NCI-H1930 (cell line): ENCODE results near the gene PAXX.
"Not testable (repeated sequence)": the region's sequence is repeated elsewhere in the genome, so short reads cannot be mapped to it uniquely, and the experiment has no call there.

Experiments used
- DNase-seq, 2 experiments: peaks; one replicate each; lab custom pipeline; 2025; lab: John Stamatoyannopoulos, UW

Gene PAXX

DNA sequence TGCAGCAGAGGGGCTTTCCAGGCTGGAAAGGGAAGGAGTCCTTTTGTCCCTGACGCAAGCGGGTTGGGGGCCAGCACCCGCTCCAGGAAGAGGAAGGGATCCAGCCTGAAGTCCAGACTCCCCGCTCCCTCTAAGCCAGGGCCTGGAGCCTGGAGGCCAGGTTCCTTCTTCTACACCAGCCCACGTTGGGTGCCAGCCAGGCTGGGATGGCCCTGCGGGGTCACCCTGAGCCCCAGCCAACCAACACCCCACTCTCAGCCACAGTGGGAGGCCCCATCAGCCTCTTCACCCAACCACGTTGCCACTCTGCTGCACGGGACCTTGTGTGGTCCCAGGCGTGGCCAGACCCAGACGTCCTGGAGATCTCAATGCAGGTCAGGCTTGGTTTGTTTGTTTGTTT lies 40.6 kb downstream of the PAXX start:
- DNase-seq = no peak

DNA sequence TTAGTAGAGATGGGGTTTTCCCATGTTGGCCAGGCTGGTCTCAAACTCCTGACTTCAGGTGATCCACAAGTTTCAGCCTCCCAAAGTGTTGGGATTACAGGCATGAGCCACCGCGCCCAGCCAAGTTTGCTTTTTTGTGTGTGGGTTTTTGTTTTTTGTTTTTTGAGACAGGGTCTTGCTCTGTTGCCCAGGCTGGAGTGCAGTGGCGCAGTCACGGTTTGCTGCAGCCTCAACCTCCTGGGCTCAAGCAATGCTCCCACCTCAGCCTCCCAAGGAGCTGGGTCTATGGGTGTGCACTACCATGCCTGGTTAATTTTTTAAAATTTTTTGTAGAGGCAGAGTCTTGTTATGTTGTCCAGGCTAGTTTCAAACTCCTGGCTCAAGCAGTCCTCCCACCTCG lies 41.3 kb downstream of the PAXX start:
- DNase-seq = not testable (repeated sequence)

DNA sequence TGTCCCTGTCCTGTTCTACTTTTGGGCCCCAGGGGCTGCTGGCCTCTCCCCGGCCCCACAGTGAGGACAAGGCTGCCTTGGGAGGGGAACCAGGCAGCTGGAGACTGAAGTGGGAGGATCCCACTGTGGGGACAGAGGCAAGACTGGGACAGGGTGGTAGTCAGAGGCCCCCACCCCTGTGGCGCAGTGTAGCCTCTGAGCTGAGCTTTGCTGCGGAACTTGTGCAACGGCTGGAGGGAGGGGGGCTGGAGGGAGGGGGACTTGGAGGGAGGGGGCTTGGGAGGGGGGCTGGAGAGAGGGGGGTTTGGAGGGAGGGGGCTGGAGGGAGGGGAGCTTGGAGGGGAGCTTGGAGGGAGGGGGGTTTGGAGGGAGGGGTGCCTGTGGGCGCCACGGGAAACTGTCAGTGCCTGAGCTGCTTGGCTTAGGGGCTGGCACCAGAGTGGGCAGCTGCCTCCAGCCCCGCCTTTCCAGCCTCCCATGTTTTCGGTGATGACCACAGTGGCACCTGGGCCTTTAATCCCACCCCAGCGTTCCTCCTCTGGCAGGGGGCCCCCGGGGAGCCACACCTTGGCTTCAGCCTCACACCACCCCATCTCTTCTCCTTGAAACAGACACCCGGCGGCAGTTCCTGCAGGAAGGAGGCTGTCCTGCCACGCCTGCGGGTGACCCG lies 42.0 kb downstream of the PAXX start:
- DNase-seq = no peak

DNA sequence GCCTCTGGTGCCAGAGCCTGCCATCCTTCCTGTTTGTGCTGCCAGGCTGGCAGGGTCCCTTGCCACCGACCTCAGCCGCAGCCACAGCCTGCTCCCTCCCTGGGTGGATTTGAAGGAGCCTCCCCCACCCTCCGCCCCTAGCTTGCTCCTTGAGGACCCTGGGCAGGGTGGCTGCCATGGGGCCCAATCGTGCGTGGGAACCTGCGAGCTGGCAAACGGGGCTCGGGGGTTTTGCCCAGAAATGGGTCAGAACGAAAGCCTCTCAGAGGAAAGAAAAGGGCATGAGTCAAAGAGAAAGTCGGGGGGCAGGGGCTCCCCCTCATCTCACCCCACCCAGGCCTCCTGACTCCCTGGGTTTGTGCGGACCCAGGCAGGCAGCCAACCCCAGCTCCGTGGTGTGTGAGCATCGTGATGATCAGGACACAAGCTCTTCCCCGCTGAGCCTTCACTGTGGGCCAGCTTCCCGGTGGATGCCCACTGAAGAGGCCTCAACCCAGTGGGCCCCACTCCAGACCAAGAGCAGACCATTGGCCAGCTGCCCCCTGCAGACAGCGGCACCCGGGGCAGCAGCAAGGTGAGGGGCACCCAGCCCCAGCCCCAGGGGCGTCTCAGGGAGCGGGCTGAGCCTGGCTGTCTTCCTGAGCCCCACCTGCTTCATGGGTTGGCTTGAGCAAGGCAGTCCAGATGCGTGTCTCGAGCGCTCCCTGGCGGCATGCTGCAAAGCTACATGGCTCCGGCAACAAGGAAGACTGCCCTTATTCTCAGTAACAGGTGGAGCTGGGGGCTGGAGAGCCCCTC lies 42.7 kb downstream of the PAXX start:
- DNase-seq = peak; percentile 51 to 75

DNA sequence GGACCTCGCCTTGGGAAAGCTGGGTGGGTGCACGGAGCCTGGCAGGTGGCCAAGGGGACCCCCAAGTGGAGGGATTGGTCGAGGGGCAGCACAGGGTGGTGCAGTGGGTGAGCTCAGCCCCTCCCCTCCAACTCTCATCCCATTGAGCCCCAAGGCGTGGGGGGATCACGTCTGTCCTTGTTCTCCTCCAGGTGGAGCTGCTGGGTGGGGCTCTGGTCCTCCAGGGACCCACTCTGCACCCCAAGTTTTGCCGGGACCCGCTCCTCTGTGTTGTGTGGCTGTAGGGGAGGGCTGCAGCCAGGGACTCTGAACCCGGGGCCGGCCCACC lies 43.2 kb downstream of the PAXX start:
- DNase-seq = no peak

DNA sequence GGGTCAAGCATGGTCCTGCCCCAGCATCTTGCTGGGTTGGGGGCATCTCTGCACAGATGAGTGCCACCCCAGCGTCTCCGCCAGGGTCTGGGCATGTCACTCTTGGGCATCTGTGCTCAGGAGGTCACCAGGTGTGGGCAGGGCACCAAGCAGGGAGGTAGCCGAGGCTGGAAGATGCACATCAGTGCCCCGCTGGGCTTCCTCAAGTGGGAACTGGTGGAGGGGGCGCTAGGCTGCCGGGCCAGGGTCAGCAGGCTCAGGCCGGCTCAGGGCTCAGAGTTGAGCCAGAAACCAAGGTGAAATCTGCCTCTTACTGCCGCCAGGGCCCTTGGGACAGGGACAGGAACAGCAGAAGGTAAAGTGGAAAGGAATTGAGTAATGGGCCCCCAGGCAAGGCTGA lies 43.7 kb downstream of the PAXX start:
- no peak for DNase-seq

DNA sequence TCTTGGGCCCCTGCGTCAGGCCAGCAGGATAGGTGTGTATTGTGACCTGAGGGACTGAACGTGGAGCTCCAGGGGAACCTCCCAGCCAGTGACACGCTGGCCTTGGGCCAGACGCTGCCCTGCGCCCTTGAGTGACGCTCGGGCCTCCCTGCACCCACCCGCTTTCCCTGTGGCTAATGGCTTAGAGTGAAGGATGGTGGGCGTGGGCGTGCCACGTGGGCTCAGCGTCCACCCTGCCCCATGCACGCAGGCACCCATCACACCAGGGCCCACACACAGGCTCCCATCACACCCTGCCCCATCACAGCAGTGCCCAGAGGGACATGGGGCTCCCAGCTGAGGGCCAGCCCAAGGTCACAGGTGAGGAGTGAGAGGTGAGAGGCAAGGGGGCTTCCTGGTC lies 44.8 kb downstream of the PAXX start:
- DNase-seq = no peak

DNA sequence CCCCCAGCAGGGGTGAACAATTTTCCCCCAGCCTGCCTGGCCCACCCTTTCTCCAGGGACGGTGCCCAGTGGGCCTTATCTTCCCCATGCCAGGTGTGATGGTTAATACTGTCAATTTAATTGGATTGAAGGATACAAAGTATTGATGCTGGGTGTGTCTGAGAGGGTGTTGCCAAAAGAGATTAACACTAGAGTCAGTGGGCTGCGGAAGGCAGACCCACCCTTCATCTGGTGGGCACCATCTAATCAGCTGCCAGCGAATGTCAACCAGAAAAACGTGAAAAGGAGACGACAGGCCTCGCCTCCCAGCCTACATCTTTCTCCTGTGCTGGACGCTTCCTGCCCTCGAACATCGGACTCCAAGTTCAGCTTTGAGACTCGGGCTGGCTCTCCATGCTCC lies 45.3 kb downstream of the PAXX start:
- DNase-seq = no peak

DNA sequence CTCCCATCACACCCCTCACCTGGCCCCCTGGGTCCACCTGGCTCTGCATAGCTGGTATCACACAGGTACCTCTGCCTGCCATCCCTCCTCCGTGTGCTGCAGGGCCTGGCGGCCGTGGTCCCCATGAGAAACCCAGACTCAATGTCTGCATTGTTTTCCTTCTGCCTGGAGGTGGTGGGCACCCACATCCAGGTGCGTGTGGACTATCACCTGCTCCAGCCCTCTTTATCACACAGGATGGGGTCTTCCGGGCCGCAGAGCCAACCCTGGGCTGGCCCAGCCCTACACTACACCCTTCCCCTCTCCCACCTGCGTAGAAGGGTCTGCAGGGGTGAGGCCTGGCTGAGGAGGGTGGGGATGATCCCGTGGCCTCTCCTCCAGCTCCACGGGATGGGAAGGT lies 46.7 kb downstream of the PAXX start:
- DNase-seq = no peak

DNA sequence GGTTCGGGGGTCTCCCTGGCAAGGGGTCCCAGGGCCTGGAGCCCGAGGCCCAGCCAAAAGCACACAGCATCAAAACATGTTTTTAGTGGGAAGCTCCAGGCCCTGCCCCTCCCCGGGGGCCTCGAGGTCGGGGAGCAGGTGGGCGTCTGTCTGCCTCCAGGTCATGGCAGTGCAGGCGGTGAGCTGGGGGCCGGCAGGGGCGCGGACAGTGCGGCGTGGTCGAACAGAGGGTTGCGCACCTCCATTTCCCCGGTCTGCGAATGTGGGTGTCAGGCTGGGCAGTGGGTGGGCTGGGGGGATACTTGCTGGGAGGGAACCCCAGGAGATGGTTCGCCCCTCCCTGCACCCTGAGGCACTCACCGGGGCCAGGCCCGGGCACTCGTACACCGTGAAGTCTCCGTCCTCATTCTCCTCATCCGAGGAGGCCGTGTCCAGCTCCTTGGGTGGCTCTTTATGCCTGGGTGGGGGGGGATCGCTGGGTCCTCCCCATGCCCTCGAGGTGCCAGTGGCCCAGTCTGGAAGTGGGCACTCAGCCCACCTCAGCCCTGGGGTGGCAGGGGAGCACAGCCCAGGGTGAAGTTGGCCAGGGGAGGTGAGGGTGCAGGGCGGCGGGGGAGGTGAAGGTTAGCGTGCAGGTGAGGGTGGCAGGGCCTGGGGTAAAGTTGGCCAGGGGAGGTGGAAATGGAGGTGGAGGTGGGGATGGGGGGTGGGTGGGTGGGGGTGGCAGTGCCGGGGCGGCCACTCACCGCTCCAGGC lies 47.6 kb downstream of the PAXX start:
- no peak for DNase-seq

DNA sequence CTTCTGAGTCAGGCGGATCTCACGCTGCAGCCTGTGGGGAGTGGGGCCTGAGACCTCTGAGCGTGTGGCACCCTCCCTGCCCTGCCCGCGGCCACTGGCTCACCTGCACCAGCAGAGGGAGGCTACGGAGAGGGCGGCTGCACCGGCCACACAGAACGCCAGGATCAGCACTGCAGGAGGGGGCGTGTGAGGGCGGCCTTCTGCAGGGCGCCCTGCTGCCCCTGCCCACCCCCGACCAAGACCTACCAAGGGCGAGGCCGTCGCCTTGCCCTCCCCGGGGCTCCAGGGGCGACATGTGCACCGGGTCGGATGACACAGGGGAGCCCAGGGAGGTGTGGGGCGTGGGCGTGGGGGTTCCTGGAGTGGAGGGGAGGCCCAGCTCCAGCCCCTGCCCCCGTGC lies 48.3 kb downstream of the PAXX start:
- no peak for DNase-seq

DNA sequence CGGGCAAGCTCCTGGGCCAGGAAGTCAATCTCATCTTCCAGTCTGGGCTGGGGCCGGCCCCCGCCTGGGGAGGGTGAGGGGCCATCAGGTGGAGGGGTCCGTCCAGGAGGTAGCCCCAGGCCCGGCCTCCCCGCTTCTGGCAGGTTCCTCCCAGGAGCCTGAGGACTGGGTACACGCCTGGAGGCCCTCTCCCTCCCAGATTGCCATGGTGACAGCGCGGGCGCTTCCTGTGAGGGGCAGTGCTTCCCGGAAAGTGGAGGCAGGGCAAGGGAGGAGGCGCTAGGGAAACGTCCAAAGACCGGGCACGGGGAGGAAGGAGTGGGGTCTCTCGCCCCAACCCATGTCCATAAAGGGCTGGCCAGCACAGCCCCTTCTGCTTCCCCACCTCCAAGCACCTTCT lies 48.9 kb downstream of the PAXX start:
- no peak for DNase-seq

DNA sequence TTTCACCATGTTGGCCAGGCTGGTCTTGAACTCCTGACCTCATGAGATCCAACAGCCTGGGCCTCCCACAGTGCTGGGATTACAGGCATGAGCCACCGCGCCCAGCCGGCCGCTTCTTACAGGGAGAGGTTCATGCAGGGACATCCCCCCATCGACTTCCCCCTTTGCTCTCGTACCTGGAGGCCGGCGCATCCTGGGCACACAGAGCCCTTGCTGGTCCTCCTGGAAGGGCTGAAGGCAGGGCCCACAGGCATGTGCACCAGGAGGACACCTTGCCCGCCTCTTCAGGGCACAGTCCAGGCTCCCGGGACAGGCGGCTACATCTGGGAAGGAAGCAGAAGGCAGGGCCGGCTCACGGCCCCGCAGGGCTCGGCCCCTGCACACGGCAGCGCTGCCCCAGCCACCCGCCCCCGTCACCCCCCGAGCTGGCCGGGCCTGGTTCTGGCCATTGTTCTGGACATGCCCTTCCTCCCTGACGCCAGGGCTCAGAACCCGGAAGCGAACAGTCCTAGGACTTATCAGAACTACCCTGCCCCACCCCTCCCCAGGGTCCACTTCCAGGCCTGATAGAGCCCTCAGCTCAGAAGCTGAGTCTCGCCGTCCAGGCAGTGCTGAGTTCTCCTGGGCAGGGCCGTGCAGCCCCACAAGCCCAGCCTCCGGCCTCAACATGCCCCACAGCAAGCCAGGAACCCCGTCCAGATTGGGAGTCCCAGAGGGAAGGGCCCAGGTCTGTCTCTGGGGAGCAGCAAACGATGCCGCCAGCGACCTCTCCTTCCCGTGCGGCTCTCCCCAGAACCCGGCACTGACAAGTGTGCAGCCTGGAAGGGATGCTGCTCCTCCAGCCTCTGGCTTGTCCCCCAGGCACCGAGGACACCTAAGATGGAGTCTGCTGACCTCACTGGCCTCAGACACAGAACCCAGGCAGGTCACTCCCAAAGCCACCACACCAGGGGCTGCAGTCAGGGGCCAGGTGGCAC lies 50.8 kb downstream of the PAXX start:
- DNase-seq = no peak
